BJ (cell line): ENCODE results near the gene DNAH8. TPM values are rescaled to one million over a fixed set of nuclear protein-coding genes. Genes with fewer than 3 reads are reported as not detected.

Experiments
- CTCF ChIA-PET: fragments of 350-600 bp; formaldehyde crosslinking; extraction: SDS; loops from one replicate; lab custom pipeline; 2021; ENCODE audit warnings: antibody characterized with exemption, inconsistent platforms; lab: Yijun Ruan, JAX
- POLR2A ChIA-PET: fragments of 300-600 bp; sonication (Branson Sonifier 250); formaldehyde crosslinking; extraction: SDS; loops from one replicate; lab custom pipeline; 2021; ENCODE audit warnings: antibody characterized with exemption; lab: Charles Lee
- DNase-seq: peaks from one replicate; pipeline ENCODE4 v3.0.0-alpha.2; 2011; ENCODE audit warnings: low read depth
- H3K27me3 ChIP-seq: 2 replicates; pipeline ENCODE4 v1.6.0; 2011; ENCODE audit warnings: low read length; ENCODE audit not compliant: control insufficient read depth, insufficient read depth
- H3K36me3 ChIP-seq: 2 replicates; pipeline ENCODE4 v1.5.1; 2011; ENCODE audit warnings: low read length; ENCODE audit not compliant: control insufficient read depth, insufficient read depth
- H3K4me3 ChIP-seq: 2 replicates; pipeline ENCODE4 v1.5.1; 2011; ENCODE audit warnings: low read depth, mild to moderate bottlenecking, control low read depth, low read length
- CTCF ChIP-seq: IDR thresholded peaks from 2 replicates; pipeline ENCODE4 v1.5.1; 2011; ENCODE audit warnings: low read depth, mild to moderate bottlenecking, control low read depth, inconsistent platforms, low read length, moderate library complexity; ENCODE audit not compliant: insufficient read depth
- polyA plus RNA-seq: library from polyadenylated mRNA; depleted of rRNA; stranded (reverse); fragments of >200 nt; gene quantifications from 2 replicates; pipeline ENCODE4 v1.2.3, GENCODE V29; 2011

DNAH8 gene
- polyA plus RNA-seq, 1 experiment, result not detected

- Histone ChIP-seq H3K4me3 (no peak overlapping the region), H3K27me3 (no peaks in the 10 kb centered on the region), H3K36me3 (no peaks in the 10 kb centered on the region)
- ChIA-PET POLR2A (no interaction called here), CTCF (no interaction called here)
- no peak for DNase-seq
- no peak for TF ChIP-seq CTCF
Measured at GRCh38 chr6:38728203-38728602, 13.1 kb downstream of the DNAH8 start.

GRCh38 chr6:38730140-38730862, 15.2 kb downstream of the DNAH8 start:
- Histone ChIP-seq H3K36me3 (no peaks in the 10 kb centered on the region), H3K4me3 (no peak overlapping the region), H3K27me3 (no peaks in the 10 kb centered on the region)
- ChIA-PET POLR2A (no interaction called here), CTCF (no interaction called here)
- TF ChIP-seq CTCF, result no peak
- DNase-seq, result no peak

- H3K27me3 ChIP-seq, result no peaks in the 10 kb centered on the region
- H3K4me3 ChIP-seq, result no peak overlapping the region
- TF ChIP-seq CTCF, result no peak
- ChIA-PET CTCF (no interaction called here), POLR2A (no interaction called here)
- no peaks in the 10 kb centered on the region for H3K36me3 ChIP-seq
- no peak for DNase-seq
Measured at GRCh38 chr6:38736951-38737350, 21.8 kb downstream of the DNAH8 start.

- CTCF ChIA-PET, result no interaction called here
- Histone ChIP-seq H3K27me3 (no peaks in the 10 kb centered on the region), H3K4me3 (no peak overlapping the region), H3K36me3 (no peaks in the 10 kb centered on the region)
- POLR2A ChIA-PET, result no interaction called here
- DNase-seq, result no peak
- no peak for TF ChIP-seq CTCF
Measured at GRCh38 chr6:38738261-38738660, 23.1 kb downstream of the DNAH8 start.

- TF ChIP-seq CTCF, result no peak
- no peak for DNase-seq
- H3K4me3 ChIP-seq, result no peak overlapping the region
- ChIA-PET POLR2A (no interaction called here), CTCF (interaction anchor here (1.3 kb wide), 1 partner anchor 9 kb away, joined by 4 read pairs; no protein-coding TSS in a partner anchor)
- no peaks in the 10 kb centered on the region for H3K27me3 ChIP-seq
- H3K36me3 ChIP-seq, result no peaks in the 10 kb centered on the region
Measured at GRCh38 chr6:38739532-38739931, 24.4 kb downstream of the DNAH8 start.
